A673 (cell line): Measurements from ENCODE around the gene P2RX5. TPM values are rescaled to one million over a fixed set of nuclear protein-coding genes. Genes with fewer than 3 reads are reported as not detected.

Experiments used
- BruUV-seq: library from RNA; stranded (reverse); fragments of 400-500 nt; replicated peaks from 2 replicates; lab custom pipeline; 2021; lab: Mats Ljungman, UMichigan
- CTCF ChIA-PET: fragments of 300-600 bp; sonication (Branson Sonifier 250); formaldehyde crosslinking; loops from one replicate; lab custom pipeline; 2022; ENCODE audit warnings: antibody characterized with exemption; lab: Charles Lee
- POLR2A ChIA-PET: fragments of 300-600 bp; sonication (Branson Sonifier 250); formaldehyde crosslinking; loops from one replicate; lab custom pipeline; 2022; ENCODE audit warnings: antibody characterized with exemption; ENCODE audit not compliant: low non-redundant PET; lab: Charles Lee
- DNase-seq: peaks from one replicate; pipeline ENCODE4 v3.0.0-alpha.2; 2015; ENCODE audit warnings: low spot score
- H3K27ac ChIP-seq: fragments of 200-600 bp; sonication (generic); 2 replicates; pipeline ENCODE4 v1.5.1; 2016; ENCODE audit warnings: mixed run types, low read depth, mild to moderate bottlenecking, mixed read lengths, antibody characterized with exemption, low read length; ENCODE audit not compliant: poor library complexity, severe bottlenecking
- H3K27me3 ChIP-seq: fragments of 200-600 bp; sonication (generic); replicated peaks from 2 replicates; pipeline ENCODE4 v1.6.1; 2017; ENCODE audit warnings: mixed run types, low read depth, mild to moderate bottlenecking, mixed read lengths, antibody characterized with exemption, low read length; ENCODE audit not compliant: insufficient read depth, poor library complexity
- H3K36me3 ChIP-seq: fragments of 200-600 bp; sonication (generic); 2 replicates; pipeline ENCODE4 v1.6.1; 2016; ENCODE audit warnings: mixed run types, mild to moderate bottlenecking, mixed read lengths, antibody characterized with exemption, low read length; ENCODE audit not compliant: insufficient read depth, poor library complexity, severe bottlenecking
- H3K4me1 ChIP-seq: fragments of 200-600 bp; sonication (generic); 2 replicates; pipeline ENCODE4 v1.6.1; 2017; ENCODE audit warnings: mixed run types, mild to moderate bottlenecking, mixed read lengths, antibody characterized with exemption, low read length; ENCODE audit not compliant: insufficient read depth, poor library complexity, severe bottlenecking
- H3K4me3 ChIP-seq: fragments of 200-600 bp; sonication (generic); 2 replicates; pipeline ENCODE4 v1.5.1; 2016; ENCODE audit warnings: low read depth, mixed run types, mild to moderate bottlenecking, mixed read lengths, low read length; ENCODE audit not compliant: poor library complexity, severe bottlenecking
- H3K9me3 ChIP-seq: fragments of 200-600 bp; sonication (generic); 2 replicates; pipeline ENCODE4 v1.6.1; 2016; ENCODE audit warnings: mixed run types, low read depth, mild to moderate bottlenecking, mixed read lengths, antibody characterized with exemption, low read length; ENCODE audit not compliant: poor library complexity, severe bottlenecking
- CTCF ChIP-seq: fragments of 300-800, 200-600 bp; sonication (generic); conservative IDR thresholded peaks from 2 replicates; pipeline ENCODE4 v1.5.1; 2017; ENCODE audit warnings: low read depth, mild to moderate bottlenecking, antibody characterized with exemption, low read length, moderate library complexity, mixed read lengths
- EZH2 ChIP-seq: fragments of 200-600 bp; sonication (generic); IDR thresholded peaks from 2 replicates; pipeline ENCODE4 v1.6.1; 2017; ENCODE audit warnings: borderline replicate concordance, low read depth, mild to moderate bottlenecking, mixed read lengths, antibody characterized with exemption, low read length; ENCODE audit not compliant: poor library complexity, severe bottlenecking
- intact Hi-C: fragments of 100-400 bp; cut with micrococcal nuclease; formaldehyde crosslinking; loops from one replicate; pipeline ENCODE4 v1.10.0; 2022; ENCODE audit not compliant: unreplicated experiment
- total RNA-seq: library from RNA; stranded (reverse); gene quantifications from 2 replicates; pipeline ENCODE4 v1.2.3, GENCODE V29; 2021

P2RX5 gene
- total RNA-seq, 1 experiment from 2014 or later, result 0.45 TPM

- BruUV-seq, result no TSS peak
- no peaks in the 10 kb centered on the region for H3K27me3 ChIP-seq
- CTCF ChIA-PET, result interaction anchor here (1.3 kb wide), 1 partner anchor 12 kb away, joined by 3 read pairs; no protein-coding TSS in a partner anchor
- H3K4me3 ChIP-seq, result peak overlapping the region; percentile 98
- no peak for TF ChIP-seq CTCF
- TF ChIP-seq EZH2, result no peak
- H3K36me3 ChIP-seq, result peaks cover 43% of the 10 kb centered on the region
- DNase-seq, result no peak
- POLR2A ChIA-PET, result no interaction called here
- peak overlapping the region; percentile 90 for H3K27ac ChIP-seq
- intact Hi-C loops, result no loop called here
- no peaks in the 10 kb centered on the region for H3K4me1 ChIP-seq
- H3K9me3 ChIP-seq, result no peaks in the 10 kb centered on the region
These were observed 26.8 kb upstream of the P2RX5 start for GRCh38 chr17:3722716-3723115.

GRCh38 chr17:3719265-3719664, 23.3 kb upstream of the P2RX5 start:
- TF ChIP-seq CTCF (no peak), EZH2 (no peak)
- BruUV-seq, result no TSS peak
- Histone ChIP-seq H3K27me3 (no peaks in the 10 kb centered on the region), H3K4me1 (no peaks in the 10 kb centered on the region), H3K4me3 (no peak overlapping the region), H3K36me3 (peaks cover 43% of the 10 kb centered on the region), H3K9me3 (no peaks in the 10 kb centered on the region), H3K27ac (no peak overlapping the region)
- no peak for DNase-seq
- ChIA-PET CTCF (no interaction called here), POLR2A (no interaction called here)
- intact Hi-C loops, result no loop called here

GRCh38 chr17:3718201-3718600, 22.2 kb upstream of the P2RX5 start:
- Histone ChIP-seq H3K27ac (no peak overlapping the region), H3K4me3 (no peak overlapping the region), H3K27me3 (no peaks in the 10 kb centered on the region), H3K36me3 (peaks cover 43% of the 10 kb centered on the region), H3K4me1 (no peaks in the 10 kb centered on the region), H3K9me3 (no peaks in the 10 kb centered on the region)
- no peak for DNase-seq
- ChIA-PET POLR2A (no interaction called here), CTCF (no interaction called here)
- TF ChIP-seq CTCF (no peak), EZH2 (no peak)
- BruUV-seq, result no TSS peak
- intact Hi-C loops, result no loop called here
